ENCODE measurements around the gene FAM76B.

Gene FAM76B

GRCh38 chr11:95805869-95806268 lies 16.3 kb upstream of the FAM76B start:
- Mint-ChIP-seq H3K27ac (ENCODE audit: low read depth) (no peak overlapping the region), H3K9me3 (no peaks in the 10 kb centered on the region), H3K4me1 (peaks cover 12% of the 10 kb centered on the region), H3K27me3 (no peaks in the 10 kb centered on the region), H3K36me3 (ENCODE audit: insufficient read depth) (peaks cover 8% of the 10 kb centered on the region), H3K4me3 (no peak overlapping the region)
- no peak for DNase-seq (ENCODE audit: low spot score in 2 of 2)
- no peak for ATAC-seq (replicated peaks; ENCODE audit: extremely low read depth, poor library complexity, severe bottlenecking)

- H3K9me3 Mint-ChIP-seq, result no peaks in the 10 kb centered on the region
- no peaks in the 10 kb centered on the region for H3K27me3 Mint-ChIP-seq
- peaks cover 21% of the 10 kb centered on the region for H3K4me1 Mint-ChIP-seq
- no peak overlapping the region for H3K4me3 Mint-ChIP-seq
- peaks cover 22% of the 10 kb centered on the region for H3K36me3 Mint-ChIP-seq (ENCODE audit: insufficient read depth)
- no peak for DNase-seq (ENCODE audit: low spot score in 2 of 2)
- H3K27ac Mint-ChIP-seq (ENCODE audit: low read depth), result no peak overlapping the region
- ATAC-seq (replicated peaks; ENCODE audit: extremely low read depth, poor library complexity, severe bottlenecking), result no peak
These were observed 14.4 kb upstream of the FAM76B start for GRCh38 chr11:95803973-95804372.

DNA sequence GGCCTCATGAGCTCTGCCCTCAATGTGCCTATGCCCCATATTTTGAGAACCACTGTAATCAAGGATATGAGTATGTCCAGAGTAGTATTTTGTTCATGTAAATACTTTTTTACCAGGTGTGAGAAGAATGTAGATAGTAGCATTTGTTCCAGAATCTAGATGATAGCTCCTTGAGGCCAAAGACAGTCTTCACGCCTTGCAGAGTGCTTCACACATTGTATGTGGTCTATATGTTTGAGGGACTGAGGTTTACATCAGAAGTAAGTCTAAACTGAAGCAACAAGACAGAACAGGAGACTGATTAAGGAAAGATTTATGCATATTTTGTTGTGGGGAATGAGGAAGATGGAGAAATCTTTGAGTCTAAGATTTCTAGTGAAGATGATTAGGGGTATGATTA lies 13.2 kb upstream of the FAM76B start:
- Mint-ChIP-seq H3K9me3 (no peaks in the 10 kb centered on the region), H3K27me3 (no peaks in the 10 kb centered on the region), H3K27ac (ENCODE audit: low read depth) (no peak overlapping the region), H3K4me1 (peaks cover 21% of the 10 kb centered on the region), H3K36me3 (ENCODE audit: insufficient read depth) (peaks cover 19% of the 10 kb centered on the region), H3K4me3 (no peak overlapping the region)
- DNase-seq (ENCODE audit: low spot score in 2 of 2) (no peak), ATAC-seq (replicated peaks; ENCODE audit: extremely low read depth, poor library complexity, severe bottlenecking) (no peak)

- no peaks in the 10 kb centered on the region for H3K9me3 Mint-ChIP-seq
- peaks cover 21% of the 10 kb centered on the region for H3K4me1 Mint-ChIP-seq
- no peak for ATAC-seq (replicated peaks; ENCODE audit: extremely low read depth, poor library complexity, severe bottlenecking)
- H3K4me3 Mint-ChIP-seq, result no peak overlapping the region
- peaks cover 20% of the 10 kb centered on the region for H3K36me3 Mint-ChIP-seq (ENCODE audit: insufficient read depth)
- no peak for DNase-seq (ENCODE audit: low spot score in 2 of 2)
- H3K27ac Mint-ChIP-seq (ENCODE audit: low read depth), result no peak overlapping the region
- no peaks in the 10 kb centered on the region for H3K27me3 Mint-ChIP-seq
These were observed 10.9 kb upstream of the FAM76B start for GRCh38 chr11:95800438-95800837.

DNA sequence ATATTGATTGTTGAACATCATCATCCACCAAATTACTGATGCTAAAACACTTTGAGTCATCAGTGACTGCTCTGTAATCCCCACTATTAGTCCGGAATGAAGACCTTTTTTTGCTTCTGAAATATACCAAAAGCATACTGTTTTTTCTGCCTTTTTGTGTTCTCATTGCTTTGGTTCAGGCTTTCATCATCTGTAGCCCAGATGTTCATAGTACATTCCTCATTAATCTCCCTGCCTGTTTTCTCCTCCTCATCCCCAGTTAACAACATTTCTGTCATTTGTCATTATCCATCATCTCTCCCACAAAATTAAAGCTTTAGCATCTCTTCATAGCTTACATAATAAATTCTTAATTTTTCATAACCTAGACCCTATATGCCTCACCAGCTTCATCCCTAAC lies 10.0 kb upstream of the FAM76B start:
- no peaks in the 10 kb centered on the region for H3K27me3 Mint-ChIP-seq
- no peaks in the 10 kb centered on the region for H3K9me3 Mint-ChIP-seq
- no peak for DNase-seq (ENCODE audit: low spot score in 2 of 2)
- no peak overlapping the region for H3K27ac Mint-ChIP-seq (ENCODE audit: low read depth)
- peaks cover 26% of the 10 kb centered on the region for H3K4me1 Mint-ChIP-seq
- ATAC-seq (replicated peaks; ENCODE audit: extremely low read depth, poor library complexity, severe bottlenecking), result no peak
- no peak overlapping the region for H3K4me3 Mint-ChIP-seq
- H3K36me3 Mint-ChIP-seq (ENCODE audit: insufficient read depth), result peaks cover 21% of the 10 kb centered on the region

- H3K36me3 Mint-ChIP-seq (ENCODE audit: insufficient read depth), result peaks cover 19% of the 10 kb centered on the region
- no peak overlapping the region for H3K27ac Mint-ChIP-seq (ENCODE audit: low read depth)
- H3K27me3 Mint-ChIP-seq, result no peaks in the 10 kb centered on the region
- no peak for DNase-seq (ENCODE audit: low spot score in 2 of 2)
- ATAC-seq (replicated peaks; ENCODE audit: extremely low read depth, poor library complexity, severe bottlenecking), result no peak
- no peak overlapping the region for H3K4me3 Mint-ChIP-seq
- no peaks in the 10 kb centered on the region for H3K9me3 Mint-ChIP-seq
- H3K4me1 Mint-ChIP-seq, result peaks cover 40% of the 10 kb centered on the region
These were observed 6.9 kb upstream of the FAM76B start for GRCh38 chr11:95796501-95796900.

DNA sequence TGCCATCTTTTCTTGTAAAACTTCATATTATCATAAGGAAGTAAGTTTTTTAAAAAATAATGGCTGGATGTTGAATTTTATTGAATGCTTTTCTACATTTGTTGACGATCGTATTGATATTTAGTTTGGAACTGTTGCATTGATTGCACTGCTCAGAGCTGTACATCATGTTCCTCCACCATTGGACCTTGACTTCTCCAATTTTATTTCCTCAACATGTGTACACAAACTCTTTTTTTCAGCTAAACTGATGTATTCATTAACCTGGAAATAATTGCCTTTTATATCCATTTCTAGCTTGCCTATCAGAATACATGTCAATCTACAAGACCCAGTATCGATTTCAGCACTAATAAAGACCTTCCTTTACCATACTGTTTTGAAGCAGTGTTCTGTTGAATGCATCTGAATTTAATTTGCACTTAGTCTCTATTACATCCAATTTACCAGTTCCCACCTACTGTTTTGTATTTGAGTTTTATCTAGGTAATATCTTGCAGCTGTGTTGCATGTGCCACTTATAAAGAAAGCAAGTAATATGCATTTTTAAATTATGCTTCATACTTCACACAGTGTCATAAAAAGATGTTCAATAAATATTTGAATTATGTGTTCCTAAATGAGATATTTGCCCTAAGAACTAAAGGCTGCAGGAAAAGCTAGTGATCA lies 6.2 kb upstream of the FAM76B start:
- Mint-ChIP-seq H3K27ac (ENCODE audit: low read depth) (no peak overlapping the region), H3K4me3 (no peak overlapping the region), H3K9me3 (no peaks in the 10 kb centered on the region), H3K36me3 (ENCODE audit: insufficient read depth) (peaks cover 23% of the 10 kb centered on the region), H3K27me3 (no peaks in the 10 kb centered on the region), H3K4me1 (peaks cover 46% of the 10 kb centered on the region)
- no peak for ATAC-seq (replicated peaks; ENCODE audit: extremely low read depth, poor library complexity, severe bottlenecking)
- no peak for DNase-seq (ENCODE audit: low spot score in 2 of 2)

GRCh38 chr11:95794086-95794485 lies 4.5 kb upstream of the FAM76B start:
- Mint-ChIP-seq H3K4me3 (no peak overlapping the region), H3K9me3 (no peaks in the 10 kb centered on the region), H3K27me3 (no peaks in the 10 kb centered on the region), H3K27ac (ENCODE audit: low read depth) (no peak overlapping the region), H3K4me1 (peaks cover 38% of the 10 kb centered on the region), H3K36me3 (ENCODE audit: insufficient read depth) (peaks cover 23% of the 10 kb centered on the region)
- ATAC-seq (replicated peaks; ENCODE audit: extremely low read depth, poor library complexity, severe bottlenecking) (no peak), DNase-seq (ENCODE audit: low spot score in 2 of 2) (no peak)

GRCh38 chr11:95793116-95793515 lies 3.5 kb upstream of the FAM76B start:
- ATAC-seq (replicated peaks; ENCODE audit: extremely low read depth, poor library complexity, severe bottlenecking) (no peak), DNase-seq (ENCODE audit: low spot score in 2 of 2) (no peak)
- Mint-ChIP-seq H3K27ac (ENCODE audit: low read depth) (no peak overlapping the region), H3K36me3 (ENCODE audit: insufficient read depth) (peaks cover 25% of the 10 kb centered on the region), H3K4me3 (no peak overlapping the region), H3K27me3 (no peaks in the 10 kb centered on the region), H3K9me3 (no peaks in the 10 kb centered on the region), H3K4me1 (peaks cover 44% of the 10 kb centered on the region)

- ATAC-seq (replicated peaks; ENCODE audit: extremely low read depth, poor library complexity, severe bottlenecking), result no peak
- Mint-ChIP-seq H3K36me3 (ENCODE audit: insufficient read depth) (peaks cover 27% of the 10 kb centered on the region), H3K4me1 (peaks cover 48% of the 10 kb centered on the region), H3K4me3 (no peak overlapping the region), H3K27ac (ENCODE audit: low read depth) (no peak overlapping the region), H3K27me3 (no peaks in the 10 kb centered on the region), H3K9me3 (no peaks in the 10 kb centered on the region)
- no peak for DNase-seq (ENCODE audit: low spot score in 2 of 2)
These were observed 3.1 kb upstream of the FAM76B start for GRCh38 chr11:95792700-95793099.

GRCh38 chr11:95792200-95792599 lies 2.6 kb upstream of the FAM76B start:
- Mint-ChIP-seq H3K4me3 (peak overlapping the region; percentile 98), H3K4me1 (peaks cover 48% of the 10 kb centered on the region), H3K27ac (ENCODE audit: low read depth) (peak overlapping the region; percentile 100), H3K9me3 (no peaks in the 10 kb centered on the region), H3K36me3 (ENCODE audit: insufficient read depth) (peaks cover 30% of the 10 kb centered on the region), H3K27me3 (no peaks in the 10 kb centered on the region)
- DNase-seq (ENCODE audit: low spot score in 2 of 2) (no peak), ATAC-seq (replicated peaks; ENCODE audit: extremely low read depth, poor library complexity, severe bottlenecking) (no peak)

- no peaks in the 10 kb centered on the region for H3K27me3 Mint-ChIP-seq
- H3K4me1 Mint-ChIP-seq, result peaks cover 48% of the 10 kb centered on the region
- peaks cover 33% of the 10 kb centered on the region for H3K36me3 Mint-ChIP-seq (ENCODE audit: insufficient read depth)
These were observed 2.1 kb upstream of the FAM76B start for GRCh38 chr11:95791709-95792033.

GRCh38 chr11:95790933-95791708 lies 1.5 kb upstream of the FAM76B start:
- H3K36me3 Mint-ChIP-seq (ENCODE audit: insufficient read depth), result peaks cover 35% of the 10 kb centered on the region
- peaks cover 49% of the 10 kb centered on the region for H3K4me1 Mint-ChIP-seq
- no peak for ATAC-seq (replicated peaks; ENCODE audit: extremely low read depth, poor library complexity, severe bottlenecking)

More at GRCh38 chr11:95791709-95792033, 2.1 kb upstream of the FAM76B start:
- ATAC-seq (replicated peaks; ENCODE audit: extremely low read depth, poor library complexity, severe bottlenecking) (no peak), DNase-seq (ENCODE audit: low spot score in 2 of 2) (no peak)
- Mint-ChIP-seq H3K27ac (ENCODE audit: low read depth) (peak overlapping the region; percentile 100), H3K4me3 (peak overlapping the region; percentile 98), H3K9me3 (no peaks in the 10 kb centered on the region)

More at GRCh38 chr11:95790933-95791708, 1.5 kb upstream of the FAM76B start:
- DNase-seq (ENCODE audit: low spot score in 2 of 2), result peak in 1 of 2 donors; percentile 37
- Mint-ChIP-seq H3K27me3 (no peaks in the 10 kb centered on the region), H3K4me3 (peak overlapping the region; percentile 98), H3K27ac (ENCODE audit: low read depth) (peak overlapping the region; percentile 100), H3K9me3 (no peaks in the 10 kb centered on the region)
